Fibroblast of skin of abdomen (primary cell): ENCODE measurements around the gene EP300. TPM values are rescaled to one million over a fixed set of nuclear protein-coding genes. Genes with fewer than 3 reads are reported as not detected.
"Not testable (repeated sequence)": the region's sequence is repeated elsewhere in the genome, so short reads cannot be mapped to it uniquely, and the experiment has no call there.

ENCODE experiments used
- DNase-seq: peaks from one replicate; pipeline ENCODE4 v3.0.0-alpha.2; 2013
- polyA plus RNA-seq, 2 experiments: library from polyadenylated mRNA; unstranded; fragments of 120-200 nt; gene quantifications; one replicate each; pipeline ENCODE4 v1.2.1, GENCODE V29; 2013; ENCODE audit not compliant: insufficient read length in 2 of 2

Gene EP300
- 28.1 TPM for polyA plus RNA-seq (2013, experiment 1 of 2; ENCODE audit: insufficient read length)
- 27.1 TPM for polyA plus RNA-seq (2013, experiment 2 of 2; ENCODE audit: insufficient read length)

DNA sequence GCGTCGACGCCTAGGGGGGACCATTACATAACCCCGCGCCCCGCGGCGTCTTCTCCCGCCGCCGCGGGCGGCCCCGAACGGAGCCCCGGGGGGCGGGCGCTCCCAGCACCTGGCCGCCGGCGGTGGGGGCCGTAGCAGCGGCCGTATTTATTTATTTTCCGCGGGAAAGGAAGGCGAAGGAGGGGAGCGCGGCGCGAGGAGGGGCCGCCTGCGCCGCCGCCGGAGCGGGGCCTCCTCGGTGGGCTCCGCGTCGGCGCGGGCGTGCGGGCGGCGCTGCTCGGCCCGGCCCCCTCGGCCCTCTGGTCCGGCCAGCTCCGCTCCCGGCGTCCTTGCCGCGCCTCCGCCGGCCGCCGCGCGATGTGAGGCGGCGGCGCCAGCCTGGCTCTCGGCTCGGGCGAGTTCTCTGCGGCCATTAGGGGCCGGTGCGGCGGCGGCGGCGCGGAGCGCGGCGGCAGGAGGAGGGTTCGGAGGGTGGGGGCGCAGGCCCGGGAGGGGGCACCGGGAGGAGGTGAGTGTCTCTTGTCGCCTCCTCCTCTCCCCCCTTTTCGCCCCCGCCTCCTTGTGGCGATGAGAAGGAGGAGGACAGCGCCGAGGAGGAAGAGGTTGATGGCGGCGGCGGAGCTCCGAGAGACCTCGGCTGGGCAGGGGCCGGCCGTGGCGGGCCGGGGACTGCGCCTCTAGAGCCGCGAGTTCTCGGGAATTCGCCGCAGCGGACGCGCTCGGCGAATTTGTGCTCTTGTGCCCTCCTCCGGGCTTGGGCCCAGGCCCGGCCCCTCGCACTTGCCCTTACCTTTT lies at the start of gene EP300:
Gene EP300 (plus strand): TSS at position 570 of the 795 bp plus-strand sequence. CDS start 413 bp downstream, outside the sequence.
- peak; percentile 80 for DNase-seq

DNA sequence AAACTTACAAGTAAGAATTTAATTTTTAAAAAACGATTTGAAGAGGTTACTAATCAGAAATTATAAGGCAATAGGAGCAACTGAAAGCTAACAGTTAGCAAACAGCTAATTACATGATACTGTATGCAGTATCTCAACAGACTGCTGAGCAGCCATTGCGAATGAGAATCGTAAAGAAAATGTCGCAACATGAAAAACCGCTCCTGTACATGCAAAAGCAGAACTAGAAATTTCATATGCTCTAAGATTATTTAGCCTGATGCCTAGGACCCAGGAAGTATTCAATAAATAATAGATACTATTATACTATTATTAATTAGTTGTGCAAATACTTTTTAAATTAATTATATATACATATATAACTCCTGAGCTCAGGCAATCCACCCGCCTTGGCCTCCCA lies 48.7 kb upstream of the EP300 start:
- DNase-seq = no peak

DNA sequence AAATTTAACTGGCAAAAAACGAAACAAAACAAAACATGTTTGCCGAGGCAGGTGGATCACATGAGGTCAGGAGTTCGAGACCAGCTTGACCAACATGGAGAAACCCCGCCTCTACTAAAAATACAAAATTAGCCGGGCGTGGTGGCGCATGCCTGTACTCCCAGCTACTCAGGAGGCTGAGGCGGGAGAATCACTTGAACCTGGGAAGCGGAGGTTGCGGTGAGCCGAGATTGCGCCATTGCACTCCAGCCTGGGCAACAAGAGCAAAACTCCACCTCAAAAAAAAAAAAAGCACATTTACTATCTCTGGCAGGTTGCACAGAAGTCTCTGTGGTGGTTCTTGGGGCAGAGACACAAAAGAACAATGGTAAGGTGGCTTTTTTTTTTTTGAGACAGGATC lies 46.8 kb upstream of the EP300 start:
- not testable (repeated sequence) for DNase-seq

GRCh38 chr22:41047801-41048211 lies 44.6 kb upstream of the EP300 start:
- no peak for DNase-seq

- DNase-seq = not testable (repeated sequence)
These were observed 44.0 kb upstream of the EP300 start for GRCh38 chr22:41048345-41048744.

- peak; percentile 76 for DNase-seq
These were observed 43.3 kb upstream of the EP300 start for GRCh38 chr22:41048791-41049717.

- DNase-seq = not testable (repeated sequence)
These were observed 42.6 kb upstream of the EP300 start for GRCh38 chr22:41049795-41050194.

GRCh38 chr22:41050883-41051282 lies 41.5 kb upstream of the EP300 start:
- DNase-seq = peak; percentile 62

DNA sequence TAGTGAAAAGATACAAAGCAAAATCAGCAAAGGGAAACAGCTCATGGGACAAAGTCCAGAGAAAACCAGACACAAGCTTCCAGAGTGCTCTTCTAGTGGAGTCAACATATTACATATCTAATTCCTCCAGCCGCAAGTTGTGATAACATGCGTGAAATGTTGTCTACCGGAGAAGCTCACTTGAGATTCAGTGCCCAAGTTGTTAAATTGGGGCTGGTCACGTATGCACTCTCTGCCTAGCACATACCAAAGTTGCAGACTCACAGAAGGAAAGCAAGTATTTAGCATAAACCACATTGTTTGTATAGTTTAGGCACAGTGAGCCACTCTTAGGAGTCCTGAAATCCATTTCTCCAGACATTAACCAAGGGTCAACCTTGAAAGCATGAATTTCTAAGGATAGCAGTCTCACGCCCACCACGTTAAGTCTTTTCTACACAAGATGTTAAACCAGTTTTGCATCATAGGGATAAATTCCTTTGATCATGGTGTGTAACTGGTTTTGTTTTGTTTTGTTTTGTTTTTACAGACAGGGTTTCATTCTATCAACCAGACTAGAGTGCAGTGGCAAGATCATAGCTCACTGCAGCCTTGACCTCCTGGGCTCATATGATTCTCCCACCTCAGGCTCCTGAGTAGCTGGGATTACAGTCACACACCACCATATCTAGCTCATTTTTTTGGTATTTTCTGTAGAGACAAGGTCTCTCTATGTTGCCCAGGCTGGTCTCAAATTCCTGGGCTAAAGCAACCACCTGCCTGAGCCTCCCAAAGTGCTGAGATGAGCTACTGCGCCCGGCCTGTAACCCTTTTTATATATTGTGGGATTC lies 39.5 kb upstream of the EP300 start:
- peak; percentile 79 for DNase-seq

GRCh38 chr22:41057076-41057475 lies 35.3 kb upstream of the EP300 start:
- no peak for DNase-seq

- DNase-seq = no peak
These were observed 30.2 kb upstream of the EP300 start for GRCh38 chr22:41062146-41062545.

DNA sequence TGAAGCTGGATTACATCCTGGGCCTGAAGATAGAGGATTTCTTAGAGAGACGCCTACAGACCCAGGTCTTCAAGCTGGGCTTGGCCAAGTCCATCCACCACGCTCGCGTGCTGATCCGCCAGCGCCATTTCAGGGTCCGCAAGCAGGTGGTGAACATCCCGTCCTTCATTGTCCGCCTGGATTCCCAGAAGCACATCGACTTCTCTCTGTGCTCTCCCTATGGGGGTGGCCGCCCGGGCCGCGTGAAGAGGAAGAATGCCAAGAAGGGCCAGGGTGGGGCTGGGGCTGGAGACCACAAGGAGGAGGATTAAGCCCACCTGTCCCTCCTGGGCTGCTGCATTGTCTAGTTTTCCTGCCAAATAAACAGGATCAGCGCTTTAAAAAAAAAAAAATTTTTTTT lies 28.1 kb upstream of the EP300 start:
- DNase-seq = not testable (repeated sequence)

DNA sequence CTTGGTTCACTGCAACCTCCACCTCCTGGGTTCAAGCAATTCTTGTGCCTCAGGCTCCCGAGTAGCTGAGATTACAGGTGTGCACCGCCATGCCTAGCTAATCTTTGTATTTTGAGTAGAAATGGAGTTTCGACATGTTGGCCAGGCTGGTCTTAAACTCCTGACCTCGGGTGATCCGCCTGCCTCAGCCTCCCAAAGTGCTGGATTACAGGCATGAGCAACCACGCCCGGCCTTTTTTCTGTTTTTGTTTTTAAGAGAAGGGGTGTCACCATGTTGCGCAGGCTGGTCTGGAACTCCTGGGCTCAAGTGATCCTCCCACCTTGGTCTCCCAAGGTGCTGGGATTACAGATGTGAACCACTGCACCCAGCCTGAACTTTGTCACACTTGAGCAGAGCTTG lies 26.1 kb upstream of the EP300 start:
- DNase-seq = not testable (repeated sequence)

GRCh38 chr22:41067968-41068367 lies 24.4 kb upstream of the EP300 start:
- not testable (repeated sequence) for DNase-seq

- DNase-seq = no peak
These were observed 21.6 kb upstream of the EP300 start for GRCh38 chr22:41070665-41071331.

DNA sequence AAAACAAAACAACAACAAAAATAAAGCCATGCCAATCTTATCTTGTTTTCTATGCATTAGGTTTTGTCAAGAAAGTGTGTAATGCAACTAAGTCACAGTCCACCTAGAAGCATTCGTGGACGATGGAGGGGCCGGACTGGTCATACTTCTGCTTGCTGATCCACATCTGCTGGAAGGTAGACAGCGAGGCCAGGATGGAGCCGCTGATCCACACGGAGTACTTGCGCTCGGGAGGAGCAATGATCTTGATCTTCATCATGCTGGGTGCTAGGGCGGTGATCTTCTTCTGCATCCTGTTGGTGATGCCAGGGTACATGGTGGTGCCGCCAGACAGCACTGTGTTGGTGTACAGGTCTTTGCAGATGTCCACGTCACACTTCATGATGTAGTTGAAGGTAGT lies 18.3 kb upstream of the EP300 start:
- DNase-seq = no peak

- no peak for DNase-seq
These were observed 17.9 kb upstream of the EP300 start for GRCh38 chr22:41074466-41074865.

DNA sequence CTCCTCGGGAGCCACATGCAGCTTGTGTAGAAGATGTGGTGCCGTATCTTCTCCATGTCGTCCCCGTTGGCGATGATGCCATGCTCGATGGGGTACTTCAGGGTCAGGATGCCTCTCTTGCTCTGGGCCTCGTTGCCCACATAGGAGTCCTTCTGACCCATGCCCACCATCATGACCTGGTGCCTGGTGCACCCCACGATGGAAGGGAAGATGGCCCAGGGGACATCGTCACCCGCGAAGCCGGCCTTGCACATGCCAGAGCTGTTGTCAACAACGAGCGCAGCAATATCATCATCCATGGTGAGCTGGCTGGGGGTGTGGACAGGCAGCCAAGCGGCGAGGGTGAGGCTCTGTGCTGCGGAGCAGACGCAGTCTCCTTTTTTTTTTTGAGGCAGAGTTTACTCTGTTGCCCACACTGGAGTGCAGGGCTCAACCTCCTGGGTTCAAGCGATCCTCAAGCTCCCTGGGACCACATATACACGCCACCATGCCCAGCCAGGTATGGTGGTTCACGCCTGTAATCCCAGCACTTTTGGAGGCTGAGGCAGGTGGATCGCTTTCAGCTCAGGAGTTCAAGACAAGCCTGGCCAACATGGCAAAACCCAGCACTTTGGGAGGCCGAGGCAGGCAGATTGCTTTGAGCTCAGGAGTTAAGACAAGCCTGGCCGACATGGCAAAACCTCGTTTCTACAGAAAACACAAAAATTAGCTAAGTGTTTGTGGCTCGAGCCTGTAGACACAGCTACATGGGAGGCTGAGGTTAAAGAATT lies 17.3 kb upstream of the EP300 start:
- DNase-seq = no peak

- DNase-seq = no peak
These were observed 16.4 kb upstream of the EP300 start for GRCh38 chr22:41075946-41076345.

DNA sequence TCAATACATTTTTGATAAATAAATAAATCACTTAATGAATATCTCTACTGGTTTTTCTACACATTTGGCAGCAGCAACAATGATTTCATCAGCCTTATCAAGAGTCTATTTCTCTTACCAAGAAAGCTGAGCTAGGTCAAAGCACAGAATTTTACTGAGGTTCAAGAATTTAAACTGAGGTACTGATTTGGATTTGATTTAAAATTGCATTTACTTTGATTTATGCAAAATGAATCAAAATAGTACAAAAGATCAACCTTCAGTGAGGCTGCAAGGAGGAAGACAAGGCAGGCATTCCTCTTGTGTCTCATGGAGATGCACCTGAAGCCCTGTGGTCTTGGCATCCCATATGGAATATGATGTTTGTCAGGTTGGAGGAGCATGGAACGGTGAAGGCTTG lies 15.5 kb upstream of the EP300 start:
- no peak for DNase-seq

DNA sequence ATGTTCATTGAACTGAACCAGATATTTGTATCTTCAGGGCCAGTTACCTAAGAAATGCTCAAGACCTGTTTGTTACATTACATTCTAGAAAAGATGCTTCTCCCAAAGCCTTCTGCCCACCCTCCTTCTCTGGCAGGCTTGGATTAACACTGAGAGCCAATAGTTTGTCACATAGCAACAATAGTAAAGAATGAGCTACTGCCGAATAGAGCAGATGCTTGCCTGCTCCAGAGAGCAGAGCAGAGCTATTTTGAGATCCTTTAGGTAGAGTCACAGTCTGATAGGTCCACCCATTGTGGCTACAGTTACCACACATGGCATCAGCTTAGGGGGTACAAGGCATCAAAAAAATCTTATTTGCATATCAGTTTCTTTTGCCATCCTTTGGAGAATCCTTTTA lies 13.5 kb upstream of the EP300 start:
- no peak for DNase-seq
